ENCODE measurements around the gene CNTNAP4. TPM values are rescaled to one million over a fixed set of nuclear protein-coding genes. Genes with fewer than 3 reads are reported as not detected.

CNTNAP4 gene
- total and polyA plus RNA-seq, 2 of the 8 experiments (the other 6 are each of a cell fraction or from before 2014, with no cell fraction given), result not detected

- no peaks in the 10 kb centered on the region for H4K20me1 ChIP-seq (replicated peaks in 1 of 2; ENCODE audit: control insufficient read depth in 1 of 2, insufficient read depth in 2 of 2, low read length in 2 of 2)
- DNase-seq (ENCODE audit: low read depth in 1 of 2, low spot score in 2 of 2), result no peak
- H3K4me2 ChIP-seq (ENCODE audit: insufficient read depth in 1 of 2, low read depth in 2 of 2, low read length in 2 of 2), result no peak overlapping the region
- H3K4ac ChIP-seq (replicated peaks; ENCODE audit: insufficient read length, low read depth, low read length), result no peak overlapping the region
- H4K8ac ChIP-seq (ENCODE audit: extremely low read depth, insufficient read depth, low read length), result no peak overlapping the region
- no peak overlapping the region for H4K91ac ChIP-seq (replicated peaks; ENCODE audit: insufficient read length, low read length)
- H3K79me1 ChIP-seq (ENCODE audit: low read depth, low read length), result no peaks in the 10 kb centered on the region
- no peak overlapping the region for H2BK120ac ChIP-seq (replicated peaks; ENCODE audit: low read depth, low read length)
- H2BK12ac ChIP-seq (ENCODE audit: low read depth, low read length), result no peak overlapping the region
- no peak for FAIRE-seq
- no peak overlapping the region for H3K56ac ChIP-seq (replicated peaks; ENCODE audit: insufficient read length, low read depth, low read length)
- H3K18ac ChIP-seq (ENCODE audit: extremely low read depth, low read length), result no peak overlapping the region
- no peak overlapping the region for H3K14ac ChIP-seq (ENCODE audit: insufficient read length)
- H3K79me2 ChIP-seq (ENCODE audit: control insufficient read depth in 1 of 2, insufficient read depth in 2 of 2, low read length in 2 of 2), result no peaks in the 10 kb centered on the region
- POLR2A ChIA-PET (ENCODE audit: partially characterized antibody), result no interaction called here
- no peaks in the 10 kb centered on the region for H3K4me1 ChIP-seq (replicated peaks in 1 of 4; ENCODE audit: control insufficient read depth in 3 of 4, insufficient read depth in 4 of 4, low read length in 3 of 4)
- H4K5ac ChIP-seq (ENCODE audit: insufficient read length, low read depth, low read length), result no peak overlapping the region
- no peak overlapping the region for H2BK5ac ChIP-seq (ENCODE audit: low read depth, low read length)
- TF ChIP-seq EP300 (IDR thresholded peaks at IDR 0.05; ENCODE audit: borderline replicate concordance in 1 of 2, low read depth in 2 of 2, low read length in 2 of 2) (no peak), HDAC6 (IDR thresholded peaks at IDR 0.05; ENCODE audit: low read depth, low read length) (no peak)
- CTCF ChIA-PET (ENCODE audit: partially characterized antibody), result interaction anchor here (1.4 kb wide), 1 partner anchor 16 kb away, joined by 6 read pairs; no protein-coding TSS in a partner anchor
- H3K9me3 ChIP-seq (ENCODE audit: insufficient read depth in 2 of 2, low read depth in 1 of 2, low read length in 1 of 2), result no peaks in the 10 kb centered on the region
- no peaks in the 10 kb centered on the region for H3K23me2 ChIP-seq (ENCODE audit: low read depth, low read length)
- H2BK15ac ChIP-seq (ENCODE audit: low read length), result no peak overlapping the region
- H3K27ac ChIP-seq (ENCODE audit: low read depth, low read length), result no peak overlapping the region
- no peak overlapping the region for H3K23ac ChIP-seq (ENCODE audit: insufficient read length)
- no peaks in the 10 kb centered on the region for H3K36me3 ChIP-seq (ENCODE audit: control insufficient read depth in 2 of 4, insufficient read depth in 4 of 4, low read length in 3 of 4)
- no peak overlapping the region for H2AFZ ChIP-seq (ENCODE audit: low read length)
- H2AK5ac ChIP-seq (ENCODE audit: low read depth, low read length), result no peak overlapping the region
- H3K27me3 ChIP-seq (replicated peaks in 1 of 4; ENCODE audit: control insufficient read depth in 3 of 4, extremely low read depth in 1 of 4, insufficient read depth in 3 of 4, low read length in 3 of 4), result no peaks in the 10 kb centered on the region
- H3K9ac ChIP-seq (replicated peaks in 1 of 4; ENCODE audit: extremely low read depth in 1 of 4, low read depth in 3 of 4, low read length in 3 of 4), result no peak overlapping the region
- H2BK20ac ChIP-seq (ENCODE audit: low read length), result no peak overlapping the region
- H3K4me3 ChIP-seq (ENCODE audit: extremely low read depth in 1 of 4, insufficient read depth in 2 of 4, low read depth in 3 of 4, low read length in 4 of 4), result no peak overlapping the region
- WGBS, 2 experiments (ENCODE audit: extremely low coverage in 1 of 2, insufficient coverage in 1 of 2, insufficient read length in 1 of 2, insufficient replicate concordance in 2 of 2, low coverage in 1 of 2, low lambda C conversion rate in 2 of 2, missing lambda C conversion rate in 1 of 2), result 85% methylated on average over 2 of the region's 2 CpGs; no CpG with 5 or more reads in 1 of the 2 experiments
These were observed 144.4 kb downstream of the CNTNAP4 start for GRCh38 chr16:76421571-76421970.
